HG03103 (cell line): ENCODE results near the gene FCAMR.

Experiments used
- ATAC-seq: cut with Tn5 transposase; IDR thresholded peaks from one replicate; pipeline ENCODE4 v1.9.1; 2021; ENCODE audit warnings: low read depth; ENCODE audit not compliant: unreplicated experiment

Gene FCAMR

GRCh38 chr1:206960676-206961386 is 9.4 kb downstream of the FCAMR start:
- no peak for ATAC-seq

DNA sequence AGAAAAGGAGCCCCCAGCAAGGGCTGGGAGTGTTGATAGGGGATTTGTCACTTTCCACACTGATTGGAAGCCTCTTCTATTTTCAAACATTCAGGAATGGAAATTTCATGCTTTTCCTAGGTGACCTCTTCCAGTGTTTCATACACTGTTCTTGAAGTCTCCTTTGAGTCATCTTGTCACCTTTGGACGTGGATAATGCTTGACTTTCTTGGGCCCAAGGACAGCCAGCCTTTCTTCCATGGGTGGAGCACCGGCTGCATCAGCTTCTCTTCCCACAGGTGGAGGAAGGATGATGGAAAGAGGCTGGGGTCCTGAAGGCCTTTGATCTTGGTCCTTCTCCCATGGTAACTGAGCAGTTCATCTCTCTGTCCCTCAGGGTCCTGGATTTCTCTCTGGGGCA is 12.1 kb downstream of the FCAMR start:
- no peak for ATAC-seq

DNA sequence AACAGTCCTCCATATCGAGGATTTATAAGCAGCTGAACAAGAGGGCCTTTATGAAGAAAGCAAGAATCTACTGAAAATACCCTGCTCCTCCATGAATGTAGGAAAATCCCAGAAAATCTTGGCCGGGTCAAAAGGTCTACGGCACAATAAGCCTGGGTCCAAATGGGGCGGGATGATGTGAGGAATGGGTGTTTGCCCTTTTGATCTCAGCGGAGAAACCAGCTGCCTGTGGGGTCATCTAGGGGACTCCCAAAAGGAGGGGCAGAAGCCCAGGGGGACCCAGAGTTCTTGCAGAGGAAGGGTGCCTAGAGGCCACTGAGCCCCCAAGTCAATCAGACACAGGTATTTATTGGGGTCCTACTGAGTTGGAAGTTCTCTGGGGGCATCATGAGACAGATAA is 12.6 kb downstream of the FCAMR start:
- no peak for ATAC-seq

GRCh38 chr1:206955476-206956451 is 14.5 kb downstream of the FCAMR start:
- ATAC-seq: no peak

DNA sequence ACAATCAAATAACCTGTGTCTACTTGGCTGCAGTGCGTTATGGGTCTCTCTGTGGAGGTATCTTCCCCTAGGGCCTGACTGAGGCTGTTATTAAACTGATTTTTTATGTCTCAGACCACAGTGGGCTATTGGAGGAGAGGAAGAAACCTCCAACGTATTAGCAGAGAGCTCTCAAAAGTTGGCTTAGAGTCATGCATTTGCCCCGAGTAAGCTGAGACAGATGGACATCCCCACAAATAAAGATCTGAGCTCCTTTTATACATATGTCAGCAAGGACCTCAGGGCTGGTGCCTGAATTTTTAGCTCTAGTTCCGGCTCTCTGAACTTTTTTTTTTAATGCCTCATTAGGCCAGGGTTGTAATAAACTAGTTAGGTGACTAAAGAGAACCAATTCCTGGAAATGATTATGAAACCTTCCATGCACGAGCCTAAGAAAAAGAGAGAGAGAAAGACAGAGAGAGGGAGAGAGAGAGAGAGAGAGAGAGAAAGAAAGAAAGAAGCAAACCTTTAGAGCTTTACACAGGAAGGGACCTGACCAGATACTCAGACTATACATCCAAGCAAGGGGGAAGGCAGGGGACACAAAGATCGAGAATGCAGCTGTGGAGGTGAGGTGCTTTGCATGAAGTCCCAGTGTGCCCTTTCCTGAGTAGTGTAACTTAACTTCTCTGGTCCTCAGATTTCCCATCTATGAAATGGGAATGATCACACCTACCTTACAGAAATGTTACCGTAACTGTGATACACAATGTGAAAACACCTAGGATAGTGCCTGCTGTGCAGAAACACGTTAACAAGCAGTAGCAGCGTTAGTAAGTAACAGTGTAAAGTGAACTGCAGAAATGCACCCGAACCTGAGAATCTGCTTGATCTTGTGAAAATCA is 15.6 kb downstream of the FCAMR start:
- no peak for ATAC-seq

DNA sequence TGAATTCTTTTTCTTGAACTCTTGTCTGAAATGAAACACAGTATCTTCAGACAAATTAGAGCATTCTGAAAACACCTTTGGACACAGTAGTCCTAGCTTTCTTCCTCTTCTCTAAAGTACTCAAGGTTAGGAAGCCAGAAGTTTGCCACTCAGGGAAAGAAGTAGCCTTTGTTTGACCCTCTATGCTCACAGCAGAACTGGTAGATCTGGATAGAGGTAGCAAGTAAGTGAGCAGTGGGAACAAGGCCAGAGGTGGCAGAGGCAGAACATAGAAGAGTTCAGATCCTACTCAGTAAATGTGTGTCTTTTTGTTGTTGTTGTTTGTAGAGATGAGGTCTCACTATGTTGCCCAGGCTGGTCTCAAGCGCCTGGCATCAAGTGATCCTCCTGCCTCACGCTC is 16.6 kb downstream of the FCAMR start:
- ATAC-seq: no peak

DNA sequence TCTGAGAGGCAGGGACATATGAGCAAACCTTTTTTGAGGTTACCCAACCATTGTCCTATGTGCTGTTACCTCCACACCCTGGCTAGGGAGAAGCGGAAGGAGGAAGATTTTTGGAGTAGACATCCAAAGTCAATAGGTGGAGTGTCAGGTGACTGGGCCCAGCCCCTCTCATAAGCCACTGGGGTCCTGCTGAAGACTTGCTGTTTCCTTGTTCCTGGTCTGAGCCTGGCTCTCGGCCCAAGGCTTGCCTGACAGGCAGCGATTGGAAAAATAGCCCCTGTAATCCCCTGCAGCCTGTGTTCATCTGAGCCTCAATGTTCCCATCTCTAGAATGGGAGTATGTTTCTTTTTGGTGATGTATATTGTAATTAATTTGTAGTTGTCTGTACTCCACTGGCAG is 17.1 kb downstream of the FCAMR start:
- no peak for ATAC-seq

DNA sequence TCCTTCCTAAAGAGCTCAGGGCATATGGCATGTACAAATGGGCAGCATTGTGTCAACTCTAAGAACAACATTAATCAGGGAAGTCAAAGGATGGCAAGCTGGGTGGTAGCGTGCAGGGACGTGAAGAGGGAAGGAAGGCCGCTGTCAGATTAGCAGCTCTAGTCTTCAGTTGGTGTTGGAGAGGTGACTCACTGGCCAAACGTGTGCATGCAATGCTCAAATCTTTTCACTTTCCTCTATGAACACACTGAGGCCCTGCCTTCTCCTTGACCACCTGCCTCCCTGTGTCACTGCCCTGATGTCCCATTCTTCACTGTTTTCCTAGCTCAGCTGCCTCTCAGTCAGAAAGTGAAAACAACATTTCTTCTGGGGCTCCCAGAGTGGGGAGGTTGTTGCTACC is 18.1 kb downstream of the FCAMR start:
- ATAC-seq: no peak

- no peak for ATAC-seq
Measured at GRCh38 chr1:206951318-206952100, 18.8 kb downstream of the FCAMR start.

DNA sequence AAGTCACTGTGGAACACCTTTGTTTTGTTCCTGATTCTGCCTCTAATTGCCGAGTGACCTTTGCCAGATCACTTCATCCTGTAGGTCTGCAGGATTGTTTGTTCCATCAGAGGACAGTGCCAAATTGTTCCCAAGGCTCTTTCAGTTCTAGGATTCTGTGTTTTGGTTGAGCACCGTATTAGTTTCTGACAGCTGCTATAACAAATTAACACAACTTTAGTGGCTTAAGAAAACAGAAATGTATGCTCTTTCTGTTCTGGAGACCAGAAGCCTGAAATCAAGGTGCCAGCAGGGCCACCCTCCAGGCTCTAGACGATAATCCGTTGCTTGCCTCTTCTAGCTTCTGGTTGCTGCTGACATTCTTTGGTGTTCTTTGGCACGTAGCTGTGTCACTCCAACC is 20.6 kb downstream of the FCAMR start:
- ATAC-seq: no peak

DNA sequence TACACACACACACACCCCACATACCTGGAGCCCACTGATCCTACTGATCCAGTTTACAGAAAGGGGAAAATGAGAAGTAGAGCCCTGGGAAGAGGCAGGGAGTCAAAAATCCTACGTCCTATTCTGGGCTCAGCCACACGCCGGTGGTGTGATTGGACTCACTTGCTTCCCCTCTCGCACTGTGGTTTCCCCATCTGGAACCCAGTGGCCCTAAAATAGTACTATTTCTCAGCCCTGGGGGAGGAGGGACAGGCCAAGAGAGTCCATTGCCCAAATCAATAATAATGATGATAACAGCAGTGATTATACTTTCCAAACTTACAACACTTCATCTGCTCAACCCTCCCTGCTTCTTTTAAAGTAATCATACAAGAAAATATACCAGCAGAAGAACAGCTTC is 21.1 kb downstream of the FCAMR start:
- ATAC-seq: no peak

GRCh38 chr1:206947255-206947654 is 23.0 kb downstream of the FCAMR start:
- no peak for ATAC-seq

DNA sequence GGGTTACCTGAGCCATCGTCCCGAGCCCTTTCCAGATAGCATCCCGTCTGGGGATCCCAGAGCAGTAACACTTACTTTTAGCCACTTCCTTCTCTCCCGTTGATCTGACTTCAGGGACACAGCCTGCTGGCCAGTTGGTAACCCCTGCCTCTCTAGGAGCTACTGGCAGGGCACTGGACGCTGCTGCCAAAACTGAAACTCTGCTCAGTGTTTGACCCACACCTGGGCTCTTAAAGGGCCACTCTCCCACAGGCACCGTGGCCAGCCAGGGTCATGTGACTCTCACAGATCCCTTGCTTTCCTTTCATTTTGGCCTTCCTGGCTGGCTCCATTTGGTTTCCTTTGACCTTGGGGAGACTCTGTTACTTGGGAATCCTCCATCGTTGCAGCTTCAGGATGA is 24.0 kb downstream of the FCAMR start, which contains the start of gene PIGR:
PIGR (minus strand) TSS at position 206 of the 400 bp plus-strand sequence. CDS start 5,935 bp downstream, outside the sequence.
- no peak for ATAC-seq

DNA sequence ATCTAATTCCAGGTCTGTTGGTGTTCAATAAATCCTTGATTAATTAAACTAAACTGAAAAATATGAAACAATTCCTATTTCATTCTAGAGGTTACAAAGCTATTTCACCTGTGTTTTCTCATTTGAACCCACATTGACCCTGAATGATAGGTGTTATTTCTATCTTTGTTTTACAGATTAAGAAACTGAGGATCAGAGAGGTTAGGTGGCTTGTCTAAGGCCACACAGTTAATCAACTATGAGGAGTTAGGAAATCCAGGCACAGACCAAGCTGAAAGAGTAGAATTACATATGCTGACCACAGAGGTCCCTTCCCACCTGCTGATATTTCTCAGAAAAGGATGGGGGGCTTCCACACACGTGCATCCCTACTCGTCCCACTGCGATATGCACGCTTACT is 24.5 kb downstream of the FCAMR start:
- ATAC-seq: no peak

GRCh38 chr1:206944703-206945102 is 25.6 kb downstream of the FCAMR start:
- ATAC-seq: no peak

DNA sequence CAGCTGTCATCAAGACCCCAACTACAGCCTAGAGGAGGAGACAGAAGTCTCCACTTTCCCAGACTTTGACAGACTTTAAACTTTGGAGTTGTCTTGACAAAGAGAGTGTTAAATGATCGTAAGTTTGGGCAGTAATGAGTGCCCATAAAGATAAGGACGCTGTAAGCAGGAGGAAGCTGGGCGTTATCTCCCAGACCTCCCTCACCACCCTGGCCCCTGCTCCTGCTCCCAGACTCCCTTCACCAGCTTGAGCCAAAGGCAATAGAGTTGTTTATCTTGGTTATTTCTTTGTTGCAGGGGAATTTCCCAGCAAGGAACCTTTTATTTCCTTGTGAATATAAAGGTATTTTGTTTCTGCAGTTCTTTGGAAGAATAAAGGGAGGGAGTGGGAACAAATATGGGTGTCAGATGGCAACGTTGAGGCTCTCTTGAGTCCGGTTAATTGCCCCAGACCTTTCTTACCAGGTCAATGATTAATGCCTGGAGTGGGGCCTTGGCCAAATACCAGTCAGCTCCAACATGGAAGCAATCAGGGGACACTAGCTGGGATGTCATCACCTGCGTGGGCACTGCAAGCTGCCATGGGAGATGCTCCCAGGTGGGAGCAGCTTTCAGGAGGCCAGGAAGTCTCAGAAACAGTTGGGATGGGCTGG is 28.4 kb downstream of the FCAMR start:
- no peak for ATAC-seq

DNA sequence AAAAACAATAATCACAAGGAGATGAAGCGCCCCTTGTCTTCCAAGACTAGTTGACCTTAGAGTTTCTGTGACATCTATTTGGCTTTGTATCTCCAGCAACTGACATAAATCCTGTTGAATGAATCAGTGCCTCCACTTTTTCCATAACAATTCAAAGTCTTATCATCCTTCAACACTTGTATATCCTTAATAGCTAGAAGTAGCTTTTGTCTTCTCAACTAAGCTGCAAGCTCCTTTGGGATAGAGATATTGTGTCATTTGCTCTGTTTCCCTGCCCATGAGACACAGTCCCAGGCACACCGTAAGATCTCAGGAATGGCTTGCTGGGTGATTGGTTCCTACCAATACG is 29.7 kb downstream of the FCAMR start:
- ATAC-seq: no peak

GRCh38 chr1:206939841-206940587 is 30.2 kb downstream of the FCAMR start:
- ATAC-seq: no peak

DNA sequence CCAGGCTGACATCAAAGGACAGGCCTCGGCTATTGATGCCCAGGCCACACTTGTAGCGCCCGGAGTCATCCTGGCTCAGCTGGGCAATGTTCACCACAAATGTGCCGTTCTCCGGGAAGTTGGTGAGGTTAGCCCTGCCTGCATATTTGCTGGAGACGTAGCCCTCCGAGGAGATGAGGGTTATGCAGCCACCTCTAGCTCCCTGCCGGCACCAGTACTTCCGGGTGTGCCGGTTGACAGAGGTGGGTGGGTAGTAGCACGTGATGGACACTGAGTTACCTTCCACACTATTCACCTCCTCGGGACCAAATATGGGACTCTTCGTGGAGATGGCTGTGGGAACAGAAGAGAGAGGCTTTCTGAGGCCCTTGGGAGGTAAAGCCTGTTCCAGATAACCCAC is 31.1 kb downstream of the FCAMR start:
- no peak for ATAC-seq
